GM23338 (cell line): ENCODE measurements around the gene RAB1B.

Experiments
- CREB1 ChIP-seq: fragments of 250-450 bp; sonication (Bioruptor Pico); IDR thresholded peaks from 2 replicates; pipeline ENCODE4 v1.5.0; 2020; ENCODE audit warnings: low read depth, mild to moderate bottlenecking, moderate library complexity
- EZH2 ChIP-seq: fragments of 200-600 bp; sonication (generic); IDR thresholded peaks from one replicate; pipeline ENCODE4 v1.8.0; 2017; ENCODE audit warnings: antibody characterized with exemption, mild to moderate bottlenecking, low read depth; ENCODE audit not compliant: unreplicated experiment
- EZH2phosphoT487 ChIP-seq: fragments of 200-600 bp; sonication (generic); IDR thresholded peaks from one replicate; pipeline ENCODE4 v1.8.1; 2018; ENCODE audit warnings: antibody characterized with exemption; ENCODE audit not compliant: unreplicated experiment
- JUNB ChIP-seq: IDR thresholded peaks from one replicate; pipeline ENCODE4 v1.6.1; 2016; ENCODE audit warnings: antibody characterized with exemption; ENCODE audit not compliant: unreplicated experiment
- POLR2AphosphoS5 ChIP-seq: IDR thresholded peaks from 2 replicates; pipeline ENCODE4 v1.6.1; 2016; ENCODE audit warnings: antibody characterized with exemption, low read depth
- STAT1 ChIP-seq: IDR thresholded peaks from one replicate; pipeline ENCODE4 v1.6.1; 2016; ENCODE audit warnings: antibody characterized with exemption; ENCODE audit not compliant: unreplicated experiment
- ZNF114 ChIP-seq: fragments of 250-450 bp; sonication (Bioruptor Pico); IDR thresholded peaks from 2 replicates; pipeline ENCODE4 v1.5.0; 2020; ENCODE audit warnings: mild to moderate bottlenecking, moderate library complexity
- ZNF331 ChIP-seq: fragments of 250-450 bp; sonication (Bioruptor Pico); IDR thresholded peaks from 2 replicates; pipeline ENCODE4 v1.5.0; 2020; ENCODE audit warnings: low read depth, mild to moderate bottlenecking, moderate library complexity
- TF ChIP-seq, protein P1 (sequence below), 2 experiments: fragments of 200-600 bp in 1 of 2; sonication (generic) in 1 of 2; conservative IDR thresholded peaks; 2 replicates each; pipeline versions ENCODE4 v1.5.1 to v1.6.1; 2016 to 2017; ENCODE audit warnings: antibody characterized with exemption in 2 of 2, low read depth in 2 of 2, mild to moderate bottlenecking in 2 of 2, moderate library complexity in 1 of 2
- TF ChIP-seq, protein P2 (sequence below): IDR thresholded peaks from one replicate; pipeline ENCODE4 v1.6.1; 2018; ENCODE audit warnings: antibody characterized with exemption; ENCODE audit not compliant: unreplicated experiment
- TF ChIP-seq, protein P3 (sequence below): IDR thresholded peaks from 2 replicates; pipeline ENCODE4 v1.6.1; 2016; ENCODE audit warnings: antibody characterized with exemption

DNA sequence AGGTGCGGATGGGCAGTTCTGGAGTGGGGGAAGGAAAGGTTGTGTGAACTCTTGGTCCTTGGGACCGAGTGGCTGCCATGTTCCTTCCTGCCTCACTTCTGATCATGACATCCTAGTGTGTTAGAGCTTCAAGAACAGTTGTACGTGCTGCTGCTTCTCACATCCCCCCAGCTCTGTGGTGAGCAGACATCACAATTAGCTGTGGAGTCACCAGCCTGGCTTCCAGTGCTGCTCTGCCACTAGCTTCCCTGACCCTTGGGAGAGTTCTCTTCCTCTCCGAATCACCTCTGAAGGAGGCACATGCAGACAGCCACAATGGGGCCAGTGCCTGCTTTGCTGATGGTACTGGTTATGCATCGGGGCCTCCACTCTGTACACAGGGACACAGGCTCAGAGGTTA lies 6.2 kb upstream of the RAB1B start:
- TF ChIP-seq EZH2phosphoT487 (no peak), POLR2AphosphoS5 (no peak), EZH2 (no peak), CREB1 (CRISPR knock-in tag) (no peak), ZNF114 (CRISPR knock-in tag) (no peak), JUNB (no peak), ZNF331 (no peak), STAT1 (no peak)
- TF ChIP-seq, protein P1, sequence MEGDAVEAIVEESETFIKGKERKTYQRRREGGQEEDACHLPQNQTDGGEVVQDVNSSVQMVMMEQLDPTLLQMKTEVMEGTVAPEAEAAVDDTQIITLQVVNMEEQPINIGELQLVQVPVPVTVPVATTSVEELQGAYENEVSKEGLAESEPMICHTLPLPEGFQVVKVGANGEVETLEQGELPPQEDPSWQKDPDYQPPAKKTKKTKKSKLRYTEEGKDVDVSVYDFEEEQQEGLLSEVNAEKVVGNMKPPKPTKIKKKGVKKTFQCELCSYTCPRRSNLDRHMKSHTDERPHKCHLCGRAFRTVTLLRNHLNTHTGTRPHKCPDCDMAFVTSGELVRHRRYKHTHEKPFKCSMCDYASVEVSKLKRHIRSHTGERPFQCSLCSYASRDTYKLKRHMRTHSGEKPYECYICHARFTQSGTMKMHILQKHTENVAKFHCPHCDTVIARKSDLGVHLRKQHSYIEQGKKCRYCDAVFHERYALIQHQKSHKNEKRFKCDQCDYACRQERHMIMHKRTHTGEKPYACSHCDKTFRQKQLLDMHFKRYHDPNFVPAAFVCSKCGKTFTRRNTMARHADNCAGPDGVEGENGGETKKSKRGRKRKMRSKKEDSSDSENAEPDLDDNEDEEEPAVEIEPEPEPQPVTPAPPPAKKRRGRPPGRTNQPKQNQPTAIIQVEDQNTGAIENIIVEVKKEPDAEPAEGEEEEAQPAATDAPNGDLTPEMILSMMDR (conservative IDR thresholded peaks at IDR 0.05; ENCODE audit: low read depth in 2 of 2): no peak
- TF ChIP-seq, protein P2, sequence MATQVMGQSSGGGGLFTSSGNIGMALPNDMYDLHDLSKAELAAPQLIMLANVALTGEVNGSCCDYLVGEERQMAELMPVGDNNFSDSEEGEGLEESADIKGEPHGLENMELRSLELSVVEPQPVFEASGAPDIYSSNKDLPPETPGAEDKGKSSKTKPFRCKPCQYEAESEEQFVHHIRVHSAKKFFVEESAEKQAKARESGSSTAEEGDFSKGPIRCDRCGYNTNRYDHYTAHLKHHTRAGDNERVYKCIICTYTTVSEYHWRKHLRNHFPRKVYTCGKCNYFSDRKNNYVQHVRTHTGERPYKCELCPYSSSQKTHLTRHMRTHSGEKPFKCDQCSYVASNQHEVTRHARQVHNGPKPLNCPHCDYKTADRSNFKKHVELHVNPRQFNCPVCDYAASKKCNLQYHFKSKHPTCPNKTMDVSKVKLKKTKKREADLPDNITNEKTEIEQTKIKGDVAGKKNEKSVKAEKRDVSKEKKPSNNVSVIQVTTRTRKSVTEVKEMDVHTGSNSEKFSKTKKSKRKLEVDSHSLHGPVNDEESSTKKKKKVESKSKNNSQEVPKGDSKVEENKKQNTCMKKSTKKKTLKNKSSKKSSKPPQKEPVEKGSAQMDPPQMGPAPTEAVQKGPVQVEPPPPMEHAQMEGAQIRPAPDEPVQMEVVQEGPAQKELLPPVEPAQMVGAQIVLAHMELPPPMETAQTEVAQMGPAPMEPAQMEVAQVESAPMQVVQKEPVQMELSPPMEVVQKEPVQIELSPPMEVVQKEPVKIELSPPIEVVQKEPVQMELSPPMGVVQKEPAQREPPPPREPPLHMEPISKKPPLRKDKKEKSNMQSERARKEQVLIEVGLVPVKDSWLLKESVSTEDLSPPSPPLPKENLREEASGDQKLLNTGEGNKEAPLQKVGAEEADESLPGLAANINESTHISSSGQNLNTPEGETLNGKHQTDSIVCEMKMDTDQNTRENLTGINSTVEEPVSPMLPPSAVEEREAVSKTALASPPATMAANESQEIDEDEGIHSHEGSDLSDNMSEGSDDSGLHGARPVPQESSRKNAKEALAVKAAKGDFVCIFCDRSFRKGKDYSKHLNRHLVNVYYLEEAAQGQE: no peak
- TF ChIP-seq, protein P3, sequence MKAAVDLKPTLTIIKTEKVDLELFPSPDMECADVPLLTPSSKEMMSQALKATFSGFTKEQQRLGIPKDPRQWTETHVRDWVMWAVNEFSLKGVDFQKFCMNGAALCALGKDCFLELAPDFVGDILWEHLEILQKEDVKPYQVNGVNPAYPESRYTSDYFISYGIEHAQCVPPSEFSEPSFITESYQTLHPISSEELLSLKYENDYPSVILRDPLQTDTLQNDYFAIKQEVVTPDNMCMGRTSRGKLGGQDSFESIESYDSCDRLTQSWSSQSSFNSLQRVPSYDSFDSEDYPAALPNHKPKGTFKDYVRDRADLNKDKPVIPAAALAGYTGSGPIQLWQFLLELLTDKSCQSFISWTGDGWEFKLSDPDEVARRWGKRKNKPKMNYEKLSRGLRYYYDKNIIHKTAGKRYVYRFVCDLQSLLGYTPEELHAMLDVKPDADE: no peak
